Breast epithelium (tissue), 4 donors: ENCODE data around the gene PHYKPL. TPM values are rescaled to one million over a fixed set of nuclear protein-coding genes. Genes with fewer than 3 reads are reported as not detected.

Source experiments
- DNase-seq, 2 donors: peaks; one replicate each; pipeline ENCODE4 v3.0.0-alpha.2; 2019; ENCODE audit warnings: low spot score in 2 of 2
- H3K27ac ChIP-seq, 2 donors: fragments of 200-600 bp; sonication (generic) in 1 of 2; one replicate each; pipeline ENCODE4 v1.5.1; 2016 to 2019; ENCODE audit warnings: mild to moderate bottlenecking in 1 of 2
- H3K27me3 ChIP-seq, 2 donors: fragments of 200-600 bp; sonication (generic) in 1 of 2; one replicate each; pipeline versions ENCODE4 v1.5.1 to v1.6.0; 2017 to 2019; ENCODE audit warnings: control low read depth in 1 of 2, mild to moderate bottlenecking in 1 of 2
- H3K36me3 ChIP-seq: fragments of 200-600 bp; one replicate; pipeline ENCODE4 v1.5.1; 2019
- H3K4me1 ChIP-seq, 2 donors: fragments of 200-600 bp; sonication (generic); one replicate each; pipeline ENCODE4 v1.5.1; 2016 to 2019; ENCODE audit warnings: control low read depth in 1 of 2
- H3K4me3 ChIP-seq, 3 donors: fragments of 200-600 bp; sonication (generic); 1 replicate in 2 of 3; 2 replicates in 1 of 3; pipeline ENCODE4 v1.5.1; 2016 to 2019; ENCODE audit warnings: mild to moderate bottlenecking in 3 of 3, moderate library complexity in 2 of 3
- H3K9me3 ChIP-seq, 2 donors: fragments of 200-600 bp; sonication (generic) in 1 of 2; one replicate each; pipeline ENCODE4 v1.5.1; 2016 to 2019; ENCODE audit warnings: control low read depth in 1 of 2
- CTCF ChIP-seq, 3 donors: fragments of 450-650 bp; IDR thresholded peaks; one replicate each; pipeline ENCODE4 v1.5.1; 2016 to 2017; ENCODE audit warnings: antibody characterized with exemption in 3 of 3, mild to moderate bottlenecking in 3 of 3, moderate library complexity in 3 of 3
- POLR2A ChIP-seq: fragments of 450-650 bp; IDR thresholded peaks from one replicate; pipeline ENCODE4 v1.6.1; 2016; ENCODE audit warnings: antibody characterized with exemption, mild to moderate bottlenecking, moderate library complexity
- POLR2AphosphoS5 ChIP-seq, 3 donors: sonication (generic); formaldehyde crosslinking; IDR thresholded peaks; one replicate each; pipeline ENCODE4 v1.6.1; 2017; ENCODE audit warnings: antibody characterized with exemption in 3 of 3
- intact Hi-C: fragments of 100-400 bp; cut with DNase I; formaldehyde crosslinking; loops from one replicate; pipeline ENCODE4 v1.15.1; 2023; ENCODE audit warnings: low total_unique reads
- total RNA-seq, 3 donors: library from RNA; depleted of rRNA; stranded (reverse); fragments of >200 nt; gene quantifications; one replicate each; pipeline ENCODE4 v1.1.0, GENCODE V29; 2016

PHYKPL gene
- total RNA-seq, 3 donors from 2014 or later = 63.4 to 94.1 (median 77.7) TPM

GRCh38 chr5:178272591-178272990 is 40.0 kb upstream of the PHYKPL start:
- H3K9me3 ChIP-seq = peaks cover 5 to 6% of the 10 kb centered on the region in 2 donors
- no peak for TF ChIP-seq CTCF (IDR thresholded peaks at IDR 0.05)
- no peak for TF ChIP-seq POLR2A
- no peak for TF ChIP-seq POLR2AphosphoS5 (IDR thresholded peaks at IDR 0.05)
- intact Hi-C loops = loop anchor here (10.0 kb wide), 1 partner anchor 292 kb away; no protein-coding TSS in a partner anchor
- no peak for DNase-seq
- no peaks in the 10 kb centered on the region for H3K36me3 ChIP-seq
- no peaks in the 10 kb centered on the region for H3K4me1 ChIP-seq
- H3K27ac ChIP-seq = no peak overlapping the region
- H3K27me3 ChIP-seq = peaks cover 0 to 6% of the 10 kb centered on the region in 2 donors
- no peak overlapping the region for H3K4me3 ChIP-seq

- Histone ChIP-seq H3K4me1 (no peaks in the 10 kb centered on the region), H3K4me3 (no peak overlapping the region), H3K36me3 (no peaks in the 10 kb centered on the region), H3K27ac (no peak overlapping the region), H3K9me3 (peaks cover 5 to 6% of the 10 kb centered on the region in 2 donors), H3K27me3 (peaks cover 0 to 4% of the 10 kb centered on the region in 2 donors)
- intact Hi-C loops = loop anchor here (10.0 kb wide), 1 partner anchor 293 kb away; no protein-coding TSS in a partner anchor
- no peak for DNase-seq
- no peak for TF ChIP-seq POLR2A
- TF ChIP-seq POLR2AphosphoS5 (IDR thresholded peaks at IDR 0.05) = no peak
- no peak for TF ChIP-seq CTCF (IDR thresholded peaks at IDR 0.05)
These were observed 39.3 kb upstream of the PHYKPL start for GRCh38 chr5:178271726-178272479.

DNA sequence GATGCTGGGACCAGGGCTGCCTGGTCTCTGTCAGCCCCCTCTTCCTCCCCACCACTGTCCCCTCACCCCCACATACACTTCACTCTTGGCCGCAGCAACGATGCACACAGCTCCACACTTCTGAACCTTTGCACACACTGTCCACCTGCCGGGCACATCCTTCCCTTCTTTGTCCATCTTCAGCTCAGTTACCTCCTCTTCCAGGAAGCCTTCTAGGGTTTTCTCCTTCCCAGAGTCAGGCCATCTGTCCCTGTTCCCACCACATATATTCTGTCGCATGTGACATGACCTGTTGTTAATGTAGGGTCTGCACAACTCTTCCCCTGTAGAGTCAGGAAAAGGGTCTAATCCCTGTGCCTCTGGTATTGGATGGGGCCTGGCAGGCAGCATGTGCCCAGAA is 38.6 kb upstream of the PHYKPL start:
- TF ChIP-seq POLR2AphosphoS5 (IDR thresholded peaks at IDR 0.05) (no peak), POLR2A (no peak), CTCF (IDR thresholded peaks at IDR 0.05) (no peak)
- Histone ChIP-seq H3K9me3 (peaks cover 5% of the 10 kb centered on the region in 2 donors), H3K4me3 (no peak overlapping the region), H3K4me1 (no peaks in the 10 kb centered on the region), H3K27ac (no peak overlapping the region), H3K36me3 (no peaks in the 10 kb centered on the region), H3K27me3 (peaks cover 0 to 4% of the 10 kb centered on the region in 2 donors)
- intact Hi-C loops = loop anchor here (10.0 kb wide), 1 partner anchor 294 kb away; no protein-coding TSS in a partner anchor
- DNase-seq = no peak

DNA sequence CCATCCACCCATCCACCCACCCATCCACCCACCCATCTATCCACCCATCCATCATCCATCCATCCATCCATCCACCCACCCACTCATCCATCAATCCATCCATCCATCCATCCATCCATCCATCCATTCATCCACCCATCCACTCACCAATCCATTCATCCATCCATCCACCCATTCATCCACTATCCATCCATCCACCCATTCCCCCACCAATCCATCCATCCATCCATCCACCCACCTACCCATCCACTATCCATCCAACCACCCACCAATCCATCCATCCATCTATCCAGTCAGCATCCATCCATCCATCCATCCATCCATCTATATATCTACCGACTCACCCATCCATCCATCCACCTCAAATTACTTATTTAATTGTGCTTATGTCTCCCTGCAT is 36.9 kb upstream of the PHYKPL start:
- intact Hi-C loops = no loop called here

More for the DNA sequence above, 36.9 kb upstream of the PHYKPL start:
- Histone ChIP-seq H3K27ac (no peak overlapping the region), H3K27me3 (peaks cover 0 to 4% of the 10 kb centered on the region in 2 donors), H3K36me3 (no peaks in the 10 kb centered on the region), H3K9me3 (no peaks in the 10 kb centered on the region), H3K4me3 (no peak overlapping the region), H3K4me1 (no peaks in the 10 kb centered on the region)
- DNase-seq = no peak
- TF ChIP-seq POLR2AphosphoS5 (IDR thresholded peaks at IDR 0.05) (no peak), POLR2A (no peak), CTCF (IDR thresholded peaks at IDR 0.05) (no peak)
